GM20000 (cell line): ENCODE data around the gene DCC.

Source experiments
- DNase-seq: peaks from one replicate; pipeline ENCODE4 v3.0.0; 2012; ENCODE audit warnings: low spot score
- CTCF ChIP-seq: IDR thresholded peaks from 2 replicates; pipeline ENCODE4 v1.5.1; 2012; ENCODE audit warnings: mild to moderate bottlenecking, control low read depth; ENCODE audit errors: extremely low read depth, missing control alignments

DCC gene

GRCh38 chr18:53153281-53153680 is 813.3 kb downstream of the DCC start:
- peak; percentile 6 for DNase-seq
- no peak for TF ChIP-seq CTCF

GRCh38 chr18:53153800-53154199 is 813.8 kb downstream of the DCC start:
- TF ChIP-seq CTCF: no peak
- no peak for DNase-seq

GRCh38 chr18:53165770-53166169 is 825.8 kb downstream of the DCC start:
- no peak for TF ChIP-seq CTCF
- DNase-seq: peak; percentile 4

GRCh38 chr18:53169346-53169745 is 829.3 kb downstream of the DCC start:
- DNase-seq: no peak
- TF ChIP-seq CTCF: no peak

- DNase-seq: no peak
- no peak for TF ChIP-seq CTCF
Measured at GRCh38 chr18:53191634-53192033, 851.6 kb downstream of the DCC start.

- DNase-seq: no peak
- no peak for TF ChIP-seq CTCF
Measured at GRCh38 chr18:53193870-53194269, 853.9 kb downstream of the DCC start.

GRCh38 chr18:53219853-53220252 is 879.9 kb downstream of the DCC start:
- no peak for TF ChIP-seq CTCF
- no peak for DNase-seq
